Prostate gland (tissue), 2 donors: Measurements from ENCODE around the gene GRIK2.

ENCODE experiments used
- CTCF ChIP-seq, 4 experiments: fragments of 200-600 bp in 2 of 4; fragments of 450-650 bp in 2 of 4; sonication (generic) in 2 of 4; IDR thresholded peaks; 1 replicate in 3 of 4; 2 replicates in 1 of 4; pipeline ENCODE4 v1.5.1; 2016 to 2019; ENCODE audit warnings: antibody characterized with exemption in 4 of 4, mild to moderate bottlenecking in 2 of 4, moderate library complexity in 2 of 4
- POLR2A ChIP-seq: fragments of 450-650 bp; IDR thresholded peaks from one replicate; pipeline ENCODE4 v1.6.1; 2016; ENCODE audit warnings: antibody characterized with exemption, mild to moderate bottlenecking
- POLR2AphosphoS5 ChIP-seq: sonication (generic); formaldehyde crosslinking; IDR thresholded peaks from one replicate; pipeline ENCODE4 v1.6.1; 2017; ENCODE audit warnings: antibody characterized with exemption

GRCh38 chr6:102022281-102022680 is 628.8 kb downstream of the GRIK2 start:
- no peak for TF ChIP-seq CTCF (IDR thresholded peaks at IDR 0.05)
- TF ChIP-seq POLR2AphosphoS5, result no peak
- TF ChIP-seq POLR2A, result no peak
